Lower leg skin (tissue), 3 donors: ENCODE results near the gene CDC14A.

Source experiments
- CTCF ChIP-seq, 3 donors: fragments of 450-650 bp; IDR thresholded peaks; one replicate each; pipeline ENCODE4 v1.5.1; 2016; ENCODE audit warnings: antibody characterized with exemption in 3 of 3, mild to moderate bottlenecking in 3 of 3, moderate library complexity in 2 of 3
- POLR2A ChIP-seq, 2 donors: fragments of 450-650 bp; IDR thresholded peaks; one replicate each; pipeline ENCODE4 v1.6.1; 2016 to 2017; ENCODE audit warnings: antibody characterized with exemption in 2 of 2, mild to moderate bottlenecking in 1 of 2, moderate library complexity in 1 of 2

- TF ChIP-seq CTCF (IDR thresholded peaks at IDR 0.05), result no peak
- TF ChIP-seq POLR2A (IDR thresholded peaks at IDR 0.05), result no peak
Observed at GRCh38 chr1:100414693-100415497, 62.6 kb downstream of the CDC14A start.
